ENCODE results near the gene CNIH2.
"Not testable (repeated sequence)": the region's sequence is repeated elsewhere in the genome, so short reads cannot be mapped to it uniquely, and the experiment has no call there.

Gene CNIH2

GRCh38 chr11:66276619-66277018 is 1.4 kb upstream of the CNIH2 start:
- DNase-seq (ENCODE audit: low read depth), result not testable (repeated sequence)

- not testable (repeated sequence) for DNase-seq (ENCODE audit: low read depth)
Observed at GRCh38 chr11:66277064-66277463, 911 bp upstream of the CNIH2 start.

- no peak for DNase-seq (ENCODE audit: low read depth)
Observed at GRCh38 chr11:66278363-66279091, 552 bp downstream of the CNIH2 start.

- no peak for DNase-seq (ENCODE audit: low read depth)
Observed at GRCh38 chr11:66279092-66279734, 1.2 kb downstream of the CNIH2 start.

- no peak for DNase-seq (ENCODE audit: low read depth)
Observed at GRCh38 chr11:66280428-66280827, 2.5 kb downstream of the CNIH2 start.

GRCh38 chr11:66281001-66281400 is 3.0 kb downstream of the CNIH2 start:
- no peak for DNase-seq (ENCODE audit: low read depth)

- DNase-seq (ENCODE audit: low read depth), result no peak
Observed at GRCh38 chr11:66281776-66282467, 3.9 kb downstream of the CNIH2 start.

GRCh38 chr11:66282468-66283455 is 4.8 kb downstream of the CNIH2 start:
- DNase-seq (ENCODE audit: low read depth), result peak; percentile 52

GRCh38 chr11:66283461-66284105 is 5.6 kb downstream of the CNIH2 start:
- no peak for DNase-seq (ENCODE audit: low read depth)

- no peak for DNase-seq (ENCODE audit: low read depth)
Observed at GRCh38 chr11:66284526-66285078, 6.6 kb downstream of the CNIH2 start.

GRCh38 chr11:66285250-66285947 is 7.4 kb downstream of the CNIH2 start:
- DNase-seq (ENCODE audit: low read depth), result no peak

GRCh38 chr11:66286699-66287098 is 8.7 kb downstream of the CNIH2 start:
- DNase-seq (ENCODE audit: low read depth), result no peak

GRCh38 chr11:66287211-66287888 is 9.4 kb downstream of the CNIH2 start:
- DNase-seq (ENCODE audit: low read depth), result no peak

- no peak for DNase-seq (ENCODE audit: low read depth)
Observed at GRCh38 chr11:66287889-66288670, 10.1 kb downstream of the CNIH2 start.

- DNase-seq (ENCODE audit: low read depth), result peak; percentile 96
Observed at GRCh38 chr11:66288671-66289547, 10.9 kb downstream of the CNIH2 start, which contains the start of gene YIF1A. Gene YIF1A, minus strand, starts transcription at chr11:66289143. Its CDS starts 158 bp downstream, at chr11:66288985.

- no peak for DNase-seq (ENCODE audit: low read depth)
Observed at GRCh38 chr11:66289548-66290329, 11.8 kb downstream of the CNIH2 start.

GRCh38 chr11:66290330-66290621 is 12.3 kb downstream of the CNIH2 start:
- no peak for DNase-seq (ENCODE audit: low read depth)
